Measurements from ENCODE around the gene FGF12. TPM values are rescaled to one million over a fixed set of nuclear protein-coding genes. Genes with fewer than 3 reads are reported as not detected.

The FGF12 gene
- total and polyA plus RNA-seq, 2 experiments from 2014 or later = 6.0 to 14.3 TPM

DNA sequence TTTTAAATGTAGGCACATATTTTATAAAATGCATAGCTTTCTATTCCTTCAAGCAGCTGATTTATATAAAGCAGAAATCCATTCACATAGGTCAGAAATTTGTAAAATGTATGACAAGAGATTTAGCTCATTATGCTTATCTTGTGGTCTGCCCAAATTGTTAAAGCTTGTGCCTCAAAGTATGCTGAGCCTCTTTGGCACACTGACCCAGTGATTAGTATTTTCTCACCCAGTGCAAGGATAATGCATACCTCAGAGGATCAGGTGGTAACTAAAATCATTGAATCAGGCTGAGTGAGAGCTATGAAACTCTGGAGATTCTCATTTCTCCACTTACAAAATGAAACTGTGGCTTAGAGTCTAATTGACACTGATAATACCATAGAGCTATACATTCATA lies 533.3 kb downstream of the FGF12 start:
- no peaks in the 10 kb centered on the region for H4K20me1 ChIP-seq (replicated peaks; ENCODE audit: insufficient read depth)
- no peak for DNase-seq (ENCODE audit: low spot score)

DNA sequence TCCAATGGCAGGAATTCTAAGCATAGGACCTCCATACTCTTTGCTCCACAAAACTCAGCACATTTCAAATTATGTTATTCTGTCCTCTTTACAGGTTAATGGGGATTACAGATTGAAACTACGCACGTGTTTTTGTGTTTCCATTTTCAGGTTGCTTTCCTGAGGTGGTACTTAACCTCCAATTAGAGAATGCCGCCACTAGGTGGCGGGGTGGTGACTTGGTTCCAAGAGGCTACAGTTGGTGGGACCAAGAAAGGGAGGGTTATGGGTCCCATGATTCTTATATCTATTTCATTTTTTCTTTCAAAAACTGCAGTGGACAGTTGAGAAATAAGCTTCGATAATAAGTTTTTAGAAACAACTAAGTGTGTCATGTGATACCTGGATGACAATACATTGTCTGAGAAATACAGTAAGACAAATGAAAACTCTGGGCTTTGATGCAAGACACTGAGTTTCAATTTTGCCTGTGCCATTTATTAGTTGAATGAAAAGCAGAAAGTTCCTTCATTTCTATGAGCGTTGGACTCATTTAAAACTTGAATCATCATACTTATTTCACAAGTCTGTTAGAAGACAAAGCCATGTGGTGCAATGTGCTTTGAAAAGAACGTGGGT lies 539.0 kb downstream of the FGF12 start:
- no peaks in the 10 kb centered on the region for H3K9me2 ChIP-seq (ENCODE audit: insufficient read depth)
- H3K4me1 Mint-ChIP-seq = peaks cover 34% of the 10 kb centered on the region
- no peaks in the 10 kb centered on the region for H3K27me3 ChIP-seq (ENCODE audit: insufficient read depth)
- H4K20me1 ChIP-seq (replicated peaks; ENCODE audit: insufficient read depth) = no peaks in the 10 kb centered on the region
- no peak overlapping the region for H3K27ac Mint-ChIP-seq
- H3K9me3 Mint-ChIP-seq = no peaks in the 10 kb centered on the region
- peaks cover 4% of the 10 kb centered on the region for H3K27me3 Mint-ChIP-seq (ENCODE audit: insufficient read depth, low read depth, poor library complexity)
- H3K4me2 ChIP-seq = no peak overlapping the region
- H3K4me3 Mint-ChIP-seq = no peak overlapping the region
- H3K4me3 ChIP-seq = no peak overlapping the region
- H3F3A ChIP-seq (replicated peaks; ENCODE audit: low read depth) = no peaks in the 10 kb centered on the region
- H3K79me2 ChIP-seq (replicated peaks; ENCODE audit: insufficient read depth) = no peaks in the 10 kb centered on the region
- no peak overlapping the region for H3K27ac ChIP-seq (ENCODE audit: low read depth)
- no peaks in the 10 kb centered on the region for H3K36me3 ChIP-seq (ENCODE audit: insufficient read depth)
- peak; percentile 85 for DNase-seq (ENCODE audit: low spot score)
- ATAC-seq = peak; percentile 86
- no peak overlapping the region for H2AFZ ChIP-seq
- TF ChIP-seq EZH2 (IDR thresholded peaks at IDR 0.05; ENCODE audit: low read depth, unreplicated experiment) = no peak
- TF ChIP-seq, protein P1, sequence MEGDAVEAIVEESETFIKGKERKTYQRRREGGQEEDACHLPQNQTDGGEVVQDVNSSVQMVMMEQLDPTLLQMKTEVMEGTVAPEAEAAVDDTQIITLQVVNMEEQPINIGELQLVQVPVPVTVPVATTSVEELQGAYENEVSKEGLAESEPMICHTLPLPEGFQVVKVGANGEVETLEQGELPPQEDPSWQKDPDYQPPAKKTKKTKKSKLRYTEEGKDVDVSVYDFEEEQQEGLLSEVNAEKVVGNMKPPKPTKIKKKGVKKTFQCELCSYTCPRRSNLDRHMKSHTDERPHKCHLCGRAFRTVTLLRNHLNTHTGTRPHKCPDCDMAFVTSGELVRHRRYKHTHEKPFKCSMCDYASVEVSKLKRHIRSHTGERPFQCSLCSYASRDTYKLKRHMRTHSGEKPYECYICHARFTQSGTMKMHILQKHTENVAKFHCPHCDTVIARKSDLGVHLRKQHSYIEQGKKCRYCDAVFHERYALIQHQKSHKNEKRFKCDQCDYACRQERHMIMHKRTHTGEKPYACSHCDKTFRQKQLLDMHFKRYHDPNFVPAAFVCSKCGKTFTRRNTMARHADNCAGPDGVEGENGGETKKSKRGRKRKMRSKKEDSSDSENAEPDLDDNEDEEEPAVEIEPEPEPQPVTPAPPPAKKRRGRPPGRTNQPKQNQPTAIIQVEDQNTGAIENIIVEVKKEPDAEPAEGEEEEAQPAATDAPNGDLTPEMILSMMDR (conservative IDR thresholded peaks at IDR 0.05; ENCODE audit: low read depth in 2 of 2) = peak; percentile 87 to 95
- H3K4me1 ChIP-seq (ENCODE audit: insufficient read depth) = peaks cover 20% of the 10 kb centered on the region
- no peaks in the 10 kb centered on the region for H3K36me3 Mint-ChIP-seq (ENCODE audit: low read depth)

More for the DNA sequence above, 533.3 kb downstream of the FGF12 start:
- Mint-ChIP-seq H3K27ac (no peak overlapping the region), H3K27me3 (ENCODE audit: insufficient read depth, low read depth, poor library complexity) (no peaks in the 10 kb centered on the region), H3K4me1 (no peaks in the 10 kb centered on the region), H3K9me3 (no peaks in the 10 kb centered on the region), H3K4me3 (no peak overlapping the region), H3K36me3 (ENCODE audit: low read depth) (no peaks in the 10 kb centered on the region)
- Histone ChIP-seq H3K4me3 (no peak overlapping the region), H3F3A (replicated peaks; ENCODE audit: low read depth) (no peaks in the 10 kb centered on the region), H3K27me3 (ENCODE audit: insufficient read depth) (no peaks in the 10 kb centered on the region), H3K36me3 (ENCODE audit: insufficient read depth) (no peaks in the 10 kb centered on the region), H3K4me2 (no peak overlapping the region), H3K9me2 (ENCODE audit: insufficient read depth) (no peaks in the 10 kb centered on the region), H3K4me1 (ENCODE audit: insufficient read depth) (no peaks in the 10 kb centered on the region), H3K27ac (ENCODE audit: low read depth) (no peak overlapping the region), H2AFZ (no peak overlapping the region), H3K79me2 (replicated peaks; ENCODE audit: insufficient read depth) (no peaks in the 10 kb centered on the region)
- ATAC-seq = no peak
- TF ChIP-seq STAT1 (IDR thresholded peaks at IDR 0.05; ENCODE audit: unreplicated experiment) (no peak), POLR2AphosphoS5 (IDR thresholded peaks at IDR 0.05; ENCODE audit: low read depth) (no peak)

GRCh38 chr3:192187485-192188051 lies 539.8 kb downstream of the FGF12 start:
- no peak overlapping the region for H2AFZ ChIP-seq
- H3K36me3 ChIP-seq (ENCODE audit: insufficient read depth) = no peaks in the 10 kb centered on the region
- Mint-ChIP-seq H3K36me3 (ENCODE audit: low read depth) (no peaks in the 10 kb centered on the region), H3K4me1 (peaks cover 41% of the 10 kb centered on the region), H3K27ac (peak overlapping the region; percentile 4; the same call in 1 of the 2 replicates), H3K9me3 (no peaks in the 10 kb centered on the region), H3K27me3 (ENCODE audit: insufficient read depth, low read depth, poor library complexity) (peaks cover 4% of the 10 kb centered on the region), H3K4me3 (no peak overlapping the region)
- no peak overlapping the region for H3K4me2 ChIP-seq
- no peaks in the 10 kb centered on the region for H3K27me3 ChIP-seq (ENCODE audit: insufficient read depth)
- no peak overlapping the region for H3K27ac ChIP-seq (ENCODE audit: low read depth)
- H4K20me1 ChIP-seq (replicated peaks; ENCODE audit: insufficient read depth) = no peaks in the 10 kb centered on the region
- H3K4me1 ChIP-seq (ENCODE audit: insufficient read depth) = peaks cover 27% of the 10 kb centered on the region
- ATAC-seq (peak; percentile 65), DNase-seq (ENCODE audit: low spot score) (peak; percentile 60)
- H3K9me2 ChIP-seq (ENCODE audit: insufficient read depth) = no peaks in the 10 kb centered on the region
- no peaks in the 10 kb centered on the region for H3F3A ChIP-seq (replicated peaks; ENCODE audit: low read depth)
- no peak overlapping the region for H3K4me3 ChIP-seq
- no peaks in the 10 kb centered on the region for H3K79me2 ChIP-seq (replicated peaks; ENCODE audit: insufficient read depth)
- TF ChIP-seq ZNF114 (CRISPR knock-in tag; IDR thresholded peaks at IDR 0.05) (no peak), EZH2phosphoT487 (IDR thresholded peaks at IDR 0.05; ENCODE audit: unreplicated experiment) (no peak), NANOG (IDR thresholded peaks at IDR 0.05; ENCODE audit: borderline replicate concordance) (no peak), POLR2AphosphoS5 (IDR thresholded peaks at IDR 0.05; ENCODE audit: low read depth) (no peak), ZNF331 (CRISPR knock-in tag; IDR thresholded peaks at IDR 0.05; ENCODE audit: low read depth) (no peak), CREB1 (CRISPR knock-in tag; IDR thresholded peaks at IDR 0.05; ENCODE audit: low read depth) (no peak), EZH2 (IDR thresholded peaks at IDR 0.05; ENCODE audit: low read depth, unreplicated experiment) (no peak)
- TF ChIP-seq, protein P2, sequence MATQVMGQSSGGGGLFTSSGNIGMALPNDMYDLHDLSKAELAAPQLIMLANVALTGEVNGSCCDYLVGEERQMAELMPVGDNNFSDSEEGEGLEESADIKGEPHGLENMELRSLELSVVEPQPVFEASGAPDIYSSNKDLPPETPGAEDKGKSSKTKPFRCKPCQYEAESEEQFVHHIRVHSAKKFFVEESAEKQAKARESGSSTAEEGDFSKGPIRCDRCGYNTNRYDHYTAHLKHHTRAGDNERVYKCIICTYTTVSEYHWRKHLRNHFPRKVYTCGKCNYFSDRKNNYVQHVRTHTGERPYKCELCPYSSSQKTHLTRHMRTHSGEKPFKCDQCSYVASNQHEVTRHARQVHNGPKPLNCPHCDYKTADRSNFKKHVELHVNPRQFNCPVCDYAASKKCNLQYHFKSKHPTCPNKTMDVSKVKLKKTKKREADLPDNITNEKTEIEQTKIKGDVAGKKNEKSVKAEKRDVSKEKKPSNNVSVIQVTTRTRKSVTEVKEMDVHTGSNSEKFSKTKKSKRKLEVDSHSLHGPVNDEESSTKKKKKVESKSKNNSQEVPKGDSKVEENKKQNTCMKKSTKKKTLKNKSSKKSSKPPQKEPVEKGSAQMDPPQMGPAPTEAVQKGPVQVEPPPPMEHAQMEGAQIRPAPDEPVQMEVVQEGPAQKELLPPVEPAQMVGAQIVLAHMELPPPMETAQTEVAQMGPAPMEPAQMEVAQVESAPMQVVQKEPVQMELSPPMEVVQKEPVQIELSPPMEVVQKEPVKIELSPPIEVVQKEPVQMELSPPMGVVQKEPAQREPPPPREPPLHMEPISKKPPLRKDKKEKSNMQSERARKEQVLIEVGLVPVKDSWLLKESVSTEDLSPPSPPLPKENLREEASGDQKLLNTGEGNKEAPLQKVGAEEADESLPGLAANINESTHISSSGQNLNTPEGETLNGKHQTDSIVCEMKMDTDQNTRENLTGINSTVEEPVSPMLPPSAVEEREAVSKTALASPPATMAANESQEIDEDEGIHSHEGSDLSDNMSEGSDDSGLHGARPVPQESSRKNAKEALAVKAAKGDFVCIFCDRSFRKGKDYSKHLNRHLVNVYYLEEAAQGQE (IDR thresholded peaks at IDR 0.05; ENCODE audit: unreplicated experiment) = peak; percentile 75
- TF ChIP-seq, protein P1 (conservative IDR thresholded peaks at IDR 0.05; ENCODE audit: low read depth in 2 of 2) = no peak
